Measurements from ENCODE around the gene PTPRD.

The PTPRD gene

GRCh38 chr9:8268216-8268878 is 2344.5 kb downstream of the PTPRD start:
- no peak for DNase-seq (ENCODE audit: low read depth in 2 of 2)

- DNase-seq (ENCODE audit: low read depth in 2 of 2) = no peak
Measured at GRCh38 chr9:8267636-8268035, 2345.2 kb downstream of the PTPRD start.

- no peak for DNase-seq (ENCODE audit: low read depth in 2 of 2)
Measured at GRCh38 chr9:8266861-8267260, 2345.9 kb downstream of the PTPRD start.

- DNase-seq (ENCODE audit: low read depth in 2 of 2) = no peak
Measured at GRCh38 chr9:8265281-8265680, 2347.5 kb downstream of the PTPRD start.
